Neural cell (in vitro differentiated cells): Measurements from ENCODE around the gene CPLX1. TPM values are rescaled to one million over a fixed set of nuclear protein-coding genes. Genes with fewer than 3 reads are reported as not detected.
"Not testable (repeated sequence)": the region's sequence is repeated elsewhere in the genome, so short reads cannot be mapped to it uniquely, and the experiment has no call there.

Experiments used
- H2AFZ ChIP-seq: fragments of 200-600, 300-800 bp; sonication (generic), shearing (Covaris generic); 2 replicates; pipeline ENCODE4 v1.6.0; 2014; ENCODE audit warnings: low read depth, mild to moderate bottlenecking, antibody characterized with exemption, low read length, moderate library complexity
- H3F3A ChIP-seq: fragments of 200-600 bp; shearing (Covaris generic); 2 replicates; pipeline ENCODE4 v1.6.1; 2016; ENCODE audit warnings: mild to moderate bottlenecking, moderate library complexity, mixed read lengths, antibody characterized with exemption, low read length; ENCODE audit not compliant: insufficient read depth, poor library complexity, severe bottlenecking
- H3K27ac ChIP-seq: fragments of 200-600, 300-800 bp; sonication (generic), shearing (Covaris generic); 2 replicates; pipeline ENCODE4 v1.5.1; 2014; ENCODE audit warnings: mild to moderate bottlenecking, low read length, moderate library complexity
- H3K27me3 ChIP-seq: fragments of 300-800, 200-600 bp; sonication (generic), shearing (Covaris generic); 2 replicates; pipeline ENCODE4 v1.6.0; 2014; ENCODE audit warnings: mild to moderate bottlenecking, low read depth, low read length, moderate library complexity; ENCODE audit not compliant: insufficient read depth
- H3K36me3 ChIP-seq: fragments of 300-800, 200-600 bp; sonication (generic), shearing (Covaris generic); 2 replicates; pipeline ENCODE4 v1.5.1; 2014; ENCODE audit warnings: mild to moderate bottlenecking, antibody characterized with exemption, low read length, moderate library complexity; ENCODE audit not compliant: insufficient read depth
- H3K4me2 ChIP-seq: fragments of 300-800, 200-600 bp; sonication (generic), shearing (Covaris generic); 2 replicates; pipeline ENCODE4 v1.6.0; 2014; ENCODE audit warnings: mild to moderate bottlenecking, low read length
- H3K4me3 ChIP-seq: fragments of 300-800, 200-600 bp; sonication (generic), shearing (Covaris generic); 2 replicates; pipeline ENCODE4 v1.5.1; 2014; ENCODE audit warnings: mild to moderate bottlenecking, low read length, moderate library complexity
- H3K79me2 ChIP-seq: fragments of 200-600 bp; shearing (Covaris generic); replicated peaks from 2 replicates; pipeline ENCODE4 v1.6.0; 2014; ENCODE audit warnings: mild to moderate bottlenecking, low read length, moderate library complexity; ENCODE audit not compliant: insufficient read depth
- H3K9ac ChIP-seq: fragments of 300-800, 200-600 bp; sonication (generic), shearing (Covaris generic); 2 replicates; pipeline ENCODE4 v1.6.1; 2016; ENCODE audit warnings: mild to moderate bottlenecking, low read length, mixed read lengths
- H3K9me2 ChIP-seq: fragments of 200-600 bp; shearing (Covaris generic); 2 replicates; pipeline ENCODE4 v1.6.1; 2016; ENCODE audit warnings: mild to moderate bottlenecking, low read length, mixed read lengths; ENCODE audit not compliant: insufficient read depth
- H3K9me3 ChIP-seq: fragments of 200-600, 300-800 bp; sonication (generic), shearing (Covaris generic); 2 replicates; pipeline ENCODE4 v1.6.1; 2016; ENCODE audit warnings: mild to moderate bottlenecking, mixed run types, low read length, moderate library complexity, mixed read lengths
- H4K20me1 ChIP-seq: fragments of 200-600 bp; shearing (Covaris generic); 2 replicates; pipeline ENCODE4 v1.6.1; 2016; ENCODE audit warnings: mild to moderate bottlenecking, mixed run types; ENCODE audit not compliant: insufficient read depth
- CTCF ChIP-seq: fragments of 450-650 bp; IDR thresholded peaks from 2 replicates; pipeline ENCODE4 v1.5.1; 2014; ENCODE audit warnings: antibody characterized with exemption, mild to moderate bottlenecking, moderate library complexity; ENCODE audit not compliant: poor library complexity, severe bottlenecking
- EP300 ChIP-seq: fragments of 450-650 bp; conservative IDR thresholded peaks from 2 replicates; pipeline ENCODE4 v1.6.1; 2014; ENCODE audit warnings: antibody characterized with exemption, mild to moderate bottlenecking, moderate library complexity; ENCODE audit not compliant: poor library complexity, severe bottlenecking
- EZH2 ChIP-seq: fragments of 200-600, 300-800 bp; shearing (Covaris generic), sonication (generic); IDR thresholded peaks from 2 replicates; pipeline ENCODE4 v1.6.1; 2014; ENCODE audit warnings: antibody characterized with exemption, low read length, borderline replicate concordance, mild to moderate bottlenecking; ENCODE audit not compliant: insufficient read depth, poor library complexity, severe bottlenecking
- MXI1 ChIP-seq: fragments of 450-650 bp; conservative IDR thresholded peaks from 2 replicates; pipeline ENCODE4 v1.6.1; 2014; ENCODE audit warnings: antibody characterized with exemption, mild to moderate bottlenecking; ENCODE audit not compliant: poor library complexity, severe bottlenecking
- POLR2AphosphoS5 ChIP-seq: IDR thresholded peaks from 2 replicates; pipeline ENCODE4 v1.6.1; 2012
- RAD21 ChIP-seq: fragments of 450-650 bp; conservative IDR thresholded peaks from 2 replicates; pipeline ENCODE4 v1.6.1; 2014; ENCODE audit warnings: antibody characterized with exemption, mild to moderate bottlenecking, moderate library complexity
- REST ChIP-seq: IDR thresholded peaks from 2 replicates; pipeline ENCODE4 v1.6.1; 2012; ENCODE audit warnings: borderline replicate concordance
- SMC3 ChIP-seq: fragments of 450-650 bp; conservative IDR thresholded peaks from 2 replicates; pipeline ENCODE4 v1.6.1; 2014; ENCODE audit warnings: antibody characterized with exemption, mild to moderate bottlenecking, moderate library complexity; ENCODE audit not compliant: poor library complexity
- TAF1 ChIP-seq: IDR thresholded peaks from 2 replicates; pipeline ENCODE4 v1.6.1; 2012; ENCODE audit warnings: low read depth
- polyA plus RNA-seq: library from polyadenylated mRNA; depleted of rRNA; stranded (reverse); fragments of >200 nt; gene quantifications from 2 replicates; pipeline ENCODE4 v1.2.3, GENCODE V29; 2014

CPLX1 gene
- polyA plus RNA-seq, 1 donor from 2014 or later: 7.6 TPM

- H2AFZ ChIP-seq: no peak overlapping the region
- H3K4me3 ChIP-seq: no peak overlapping the region
- no peaks in the 10 kb centered on the region for H3K36me3 ChIP-seq
- no peaks in the 10 kb centered on the region for H3K79me2 ChIP-seq
- H3K27me3 ChIP-seq: no peaks in the 10 kb centered on the region
- no peak for TF ChIP-seq TAF1
- H3K9ac ChIP-seq: no peak overlapping the region
- H4K20me1 ChIP-seq: no peaks in the 10 kb centered on the region
- H3K4me2 ChIP-seq: no peak overlapping the region
- H3K27ac ChIP-seq: no peak overlapping the region
- H3K9me3 ChIP-seq: no peaks in the 10 kb centered on the region
- no peaks in the 10 kb centered on the region for H3F3A ChIP-seq
- no peaks in the 10 kb centered on the region for H3K9me2 ChIP-seq
Observed at GRCh38 chr4:739569-739968, 86.4 kb downstream of the CPLX1 start.

- Histone ChIP-seq H3K27me3 (no peaks in the 10 kb centered on the region), H3K9ac (no peak overlapping the region), H3K4me2 (no peak overlapping the region), H4K20me1 (no peaks in the 10 kb centered on the region), H3K27ac (no peak overlapping the region), H2AFZ (no peak overlapping the region), H3K9me2 (no peaks in the 10 kb centered on the region), H3K79me2 (no peaks in the 10 kb centered on the region), H3F3A (no peaks in the 10 kb centered on the region), H3K4me3 (no peak overlapping the region), H3K36me3 (no peaks in the 10 kb centered on the region), H3K9me3 (no peaks in the 10 kb centered on the region)
- TF ChIP-seq EZH2 (no peak), MXI1 (no peak), POLR2AphosphoS5 (no peak), TAF1 (no peak), SMC3 (no peak), CTCF (no peak), EP300 (no peak), RAD21 (no peak), REST (no peak)
Observed at GRCh38 chr4:738781-739280, 87.1 kb downstream of the CPLX1 start.

- H2AFZ ChIP-seq, H3K4me2 ChIP-seq, H3F3A ChIP-seq, H3K9ac ChIP-seq, H3K9me3 ChIP-seq, H3K27me3 ChIP-seq, H3K79me2 ChIP-seq, H3K9me2 ChIP-seq, H3K4me3 ChIP-seq, H3K36me3 ChIP-seq, H3K27ac ChIP-seq, H4K20me1 ChIP-seq: not testable (repeated sequence)
Observed at GRCh38 chr4:736561-736960, 89.4 kb downstream of the CPLX1 start.
